H1 (cell line): ENCODE results near the gene SLX9.

Experiments
- CTCF ChIP-seq, 3 experiments: IDR thresholded peaks; 1 replicate in 2 of 3; 2 replicates in 1 of 3; pipeline versions ENCODE4 v1.5.1 to v1.6.1; 2011; ENCODE audit warnings: low read length in 3 of 3, mild to moderate bottlenecking in 3 of 3, inconsistent platforms in 2 of 3, low read depth in 1 of 3, moderate library complexity in 1 of 3; ENCODE audit not compliant: insufficient read depth in 1 of 3; ENCODE audit errors: control extremely low read depth in 1 of 3
- EGR1 ChIP-seq: IDR thresholded peaks from 2 replicates; pipeline ENCODE4 v1.6.1; 2011; ENCODE audit warnings: low read depth, low read length, borderline replicate concordance
- EZH2 ChIP-seq: fragments of 200-600 bp; sonication (generic); IDR thresholded peaks from 2 replicates; pipeline ENCODE4 v1.7.1; 2012; ENCODE audit warnings: low read depth, mild to moderate bottlenecking, moderate library complexity, low read length, inconsistent platforms; ENCODE audit not compliant: severe bottlenecking
- POLR2A ChIP-seq, 2 experiments: IDR thresholded peaks; 1 replicate in 1 of 2; 2 replicates in 1 of 2; pipeline ENCODE4 v1.6.1; 2011; ENCODE audit warnings: low read depth in 2 of 2, low read length in 2 of 2, mild to moderate bottlenecking in 2 of 2; ENCODE audit errors: control extremely low read depth in 1 of 2
- SIX5 ChIP-seq: IDR thresholded peaks from 2 replicates; pipeline ENCODE4 v1.6.1; 2011; ENCODE audit warnings: mild to moderate bottlenecking, low read depth, low read length
- TAF1 ChIP-seq: IDR thresholded peaks from 2 replicates; pipeline ENCODE4 v1.6.1; 2011; ENCODE audit warnings: mild to moderate bottlenecking, low read depth, low read length
- YY1 ChIP-seq: IDR thresholded peaks from 2 replicates; pipeline ENCODE4 v1.6.1; 2011; ENCODE audit warnings: low read depth, mild to moderate bottlenecking, low read length

- TF ChIP-seq POLR2A (IDR thresholded peaks at IDR 0.05; ENCODE audit: control extremely low read depth in 1 of 2, low read depth in 2 of 2, low read length in 2 of 2) (no peak), SIX5 (no peak), CTCF (IDR thresholded peaks at IDR 0.05; ENCODE audit: control extremely low read depth in 1 of 3, insufficient read depth in 1 of 3, low read depth in 1 of 3, low read length in 3 of 3) (no peak), YY1 (no peak), TAF1 (no peak), EGR1 (no peak), EZH2 (no peak)
Observed at GRCh38 chr21:44999428-44999971, 59.7 kb downstream of the SLX9 start.
